Activated T-cell treated with anti-CD3 and anti-CD28 coated beads, Interleukin-2, amount 50 U/mL, for 72 hours (primary cell): ENCODE results near the gene SLC49A3. TPM values are rescaled to one million over a fixed set of nuclear protein-coding genes. Genes with fewer than 3 reads are reported as not detected.
"Not testable (repeated sequence)": the region's sequence is repeated elsewhere in the genome, so short reads cannot be mapped to it uniquely, and the experiment has no call there.

Experiments
- ATAC-seq, 2 donors: fragments of 150-1000 bp; cut with Tn5 transposase; replicated peaks in 1 of 2; 2 replicates each; pipeline ENCODE4 v1.10.0; 2021; ENCODE audit warnings: moderate library complexity in 2 of 2, mild to moderate bottlenecking in 1 of 2
- DNase-seq, 2 donors: peaks; one replicate each; pipeline ENCODE4 v3.0.0; 2021 to 2022; ENCODE audit warnings: mixed read lengths in 1 of 2
- H3K27ac Mint-ChIP-seq: one replicate; pipeline ENCODE4 v1.8.0; 2022; ENCODE audit warnings: mild to moderate bottlenecking, moderate library complexity, mixed read lengths
- H3K27me3 Mint-ChIP-seq: one replicate; pipeline ENCODE4 v1.8.0; 2022; ENCODE audit warnings: low read depth, mixed read lengths
- H3K36me3 Mint-ChIP-seq, 2 donors: one replicate each; pipeline ENCODE4 v1.8.0; 2022; ENCODE audit warnings: mixed read lengths in 2 of 2, mild to moderate bottlenecking in 1 of 2; ENCODE audit not compliant: insufficient read depth in 2 of 2
- H3K4me1 Mint-ChIP-seq: one replicate; pipeline ENCODE4 v1.8.0; 2022; ENCODE audit warnings: low read depth, mixed read lengths
- H3K4me3 Mint-ChIP-seq, 2 donors: one replicate each; pipeline ENCODE4 v1.8.0; 2022; ENCODE audit warnings: mild to moderate bottlenecking in 2 of 2, mixed read lengths in 2 of 2, moderate library complexity in 2 of 2
- H3K9me3 Mint-ChIP-seq, 2 donors: one replicate each; pipeline ENCODE4 v1.8.0; 2022; ENCODE audit warnings: mixed read lengths in 2 of 2
- total RNA-seq, 2 donors: library from RNA; stranded (reverse); gene quantifications; one replicate each; pipeline ENCODE4 v1.2.3, GENCODE V29; 2022

SLC49A3 gene
- total RNA-seq, 2 donors from 2014 or later, result 0.29 to 0.37 TPM

GRCh38 chr4:704198-704891, 15.4 kb upstream of the SLC49A3 start:
- Mint-ChIP-seq H3K4me3 (peak overlapping the region; percentile 80 to 92), H3K27ac (no peak overlapping the region), H3K9me3 (no peaks in the 10 kb centered on the region), H3K36me3 (no peaks in the 10 kb centered on the region), H3K27me3 (no peaks in the 10 kb centered on the region), H3K4me1 (peaks cover 16% of the 10 kb centered on the region)
- no peak for DNase-seq
- no peak for ATAC-seq

GRCh38 chr4:703336-704197, 14.6 kb upstream of the SLC49A3 start:
- Mint-ChIP-seq H3K27ac (no peak overlapping the region), H3K4me3 (no peak overlapping the region), H3K4me1 (peaks cover 16% of the 10 kb centered on the region), H3K9me3 (no peaks in the 10 kb centered on the region), H3K36me3 (no peaks in the 10 kb centered on the region), H3K27me3 (no peaks in the 10 kb centered on the region)
- ATAC-seq, result no peak
- DNase-seq, result no peak

DNA sequence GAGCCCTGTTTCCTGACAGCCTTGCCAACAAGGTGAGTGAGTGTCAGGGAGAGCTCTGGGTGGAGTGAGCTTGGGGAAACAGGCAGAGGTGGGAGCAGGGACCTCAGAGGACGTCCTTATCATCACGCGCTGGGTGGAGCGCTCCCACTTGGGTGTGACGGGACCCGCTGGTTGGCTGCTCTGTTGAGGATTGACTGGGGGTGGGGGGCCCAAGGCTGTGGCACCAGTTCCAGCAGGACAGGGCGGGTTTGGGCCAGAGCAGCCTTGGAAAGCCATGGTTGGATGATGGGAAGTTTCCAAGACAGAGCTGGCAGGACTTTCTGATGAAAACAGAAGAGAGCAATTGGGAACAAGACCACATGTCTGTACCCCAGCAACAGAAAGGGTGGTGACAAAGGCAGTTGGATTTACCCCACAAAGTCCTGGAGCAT, 13.7 kb upstream of the SLC49A3 start:
- Mint-ChIP-seq H3K27ac (no peak overlapping the region), H3K36me3 (no peaks in the 10 kb centered on the region), H3K4me3 (no peak overlapping the region), H3K27me3 (no peaks in the 10 kb centered on the region), H3K9me3 (no peaks in the 10 kb centered on the region), H3K4me1 (peaks cover 16% of the 10 kb centered on the region)
- ATAC-seq, result no peak
- no peak for DNase-seq

DNA sequence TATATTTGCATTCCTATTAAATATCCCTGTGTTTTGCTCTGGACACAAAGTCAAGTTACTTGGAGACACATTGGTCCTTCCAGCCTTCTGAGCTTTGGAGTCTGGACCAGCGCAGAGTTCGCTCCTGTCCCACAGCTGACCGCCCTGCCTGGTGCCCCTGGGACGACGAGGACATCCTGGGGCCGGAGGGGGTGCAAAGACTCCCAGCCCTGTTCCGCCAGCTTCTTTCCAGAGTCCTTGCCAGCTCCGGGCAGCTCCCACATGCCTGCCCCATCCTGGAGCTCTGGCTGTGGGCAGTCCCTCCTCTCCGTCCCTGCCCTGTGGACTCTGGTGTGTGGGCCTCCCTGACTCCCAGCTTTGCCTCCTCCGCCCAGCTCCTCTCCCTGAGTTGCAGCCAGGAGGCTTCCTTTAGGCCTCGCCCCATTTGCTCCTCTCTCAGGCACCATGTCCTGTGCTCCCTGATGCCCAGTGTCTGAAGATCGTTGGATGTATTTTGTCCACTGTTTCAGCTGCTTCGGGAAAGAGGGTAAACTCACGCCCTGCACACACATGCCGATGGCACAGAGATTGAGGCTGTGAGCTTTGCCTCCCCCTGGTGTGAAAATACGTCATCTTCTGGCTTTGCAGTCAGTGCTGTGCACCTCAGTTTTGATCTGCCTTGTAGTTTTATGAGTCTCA, 11.8 kb upstream of the SLC49A3 start:
- H3K9me3 Mint-ChIP-seq, result no peaks in the 10 kb centered on the region
- H3K27me3 Mint-ChIP-seq, result no peaks in the 10 kb centered on the region
- DNase-seq (no peak), ATAC-seq (no peak)
- peaks cover 16% of the 10 kb centered on the region for H3K4me1 Mint-ChIP-seq
- H3K27ac Mint-ChIP-seq, result no peak overlapping the region
- no peaks in the 10 kb centered on the region for H3K36me3 Mint-ChIP-seq
- peak overlapping the region in 1 of 2 donors; percentile 31 for H3K4me3 Mint-ChIP-seq

DNA sequence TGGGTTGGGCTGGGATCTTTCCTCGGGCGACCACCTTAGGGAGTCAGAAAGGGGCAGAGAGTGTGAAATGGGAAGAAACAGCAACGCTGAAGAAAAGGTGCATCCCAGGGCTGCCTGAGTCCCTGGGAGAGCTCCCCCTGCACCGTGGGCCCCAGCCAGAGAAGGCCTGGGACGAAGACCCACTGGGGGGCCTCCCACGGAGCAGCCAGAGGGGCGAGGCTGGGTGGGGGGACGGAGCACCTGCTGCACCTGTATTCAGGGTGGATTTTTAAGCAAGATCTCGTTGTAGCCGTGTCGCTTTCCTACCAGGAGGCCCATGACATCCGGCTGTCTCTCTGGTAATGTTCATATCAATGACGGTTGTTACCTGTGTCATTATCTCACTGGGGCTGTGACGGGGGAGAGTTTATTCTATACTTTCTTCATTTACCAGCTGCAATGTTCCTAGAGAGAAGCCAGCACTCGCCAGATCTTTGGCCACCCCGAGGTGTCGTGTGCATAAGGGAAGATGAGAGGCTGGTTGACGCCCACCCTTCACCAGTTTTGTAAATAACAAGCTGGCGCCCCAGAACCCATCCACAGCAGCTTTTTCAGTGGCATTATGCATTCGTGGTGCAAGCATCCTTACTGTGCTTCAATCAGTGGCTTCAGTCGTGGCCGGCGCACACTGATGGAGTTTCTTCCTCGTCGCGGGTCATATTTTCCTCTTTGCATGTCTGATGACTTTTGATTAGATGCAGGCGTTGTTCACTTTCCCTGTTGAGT, 11.0 kb upstream of the SLC49A3 start:
- DNase-seq (no peak), ATAC-seq (no peak)
- no peaks in the 10 kb centered on the region for H3K27me3 Mint-ChIP-seq
- peaks cover 11% of the 10 kb centered on the region for H3K4me1 Mint-ChIP-seq
- H3K4me3 Mint-ChIP-seq, result peak overlapping the region in 1 of 2 donors; percentile 58
- no peaks in the 10 kb centered on the region for H3K9me3 Mint-ChIP-seq
- no peaks in the 10 kb centered on the region for H3K36me3 Mint-ChIP-seq
- no peak overlapping the region for H3K27ac Mint-ChIP-seq

DNA sequence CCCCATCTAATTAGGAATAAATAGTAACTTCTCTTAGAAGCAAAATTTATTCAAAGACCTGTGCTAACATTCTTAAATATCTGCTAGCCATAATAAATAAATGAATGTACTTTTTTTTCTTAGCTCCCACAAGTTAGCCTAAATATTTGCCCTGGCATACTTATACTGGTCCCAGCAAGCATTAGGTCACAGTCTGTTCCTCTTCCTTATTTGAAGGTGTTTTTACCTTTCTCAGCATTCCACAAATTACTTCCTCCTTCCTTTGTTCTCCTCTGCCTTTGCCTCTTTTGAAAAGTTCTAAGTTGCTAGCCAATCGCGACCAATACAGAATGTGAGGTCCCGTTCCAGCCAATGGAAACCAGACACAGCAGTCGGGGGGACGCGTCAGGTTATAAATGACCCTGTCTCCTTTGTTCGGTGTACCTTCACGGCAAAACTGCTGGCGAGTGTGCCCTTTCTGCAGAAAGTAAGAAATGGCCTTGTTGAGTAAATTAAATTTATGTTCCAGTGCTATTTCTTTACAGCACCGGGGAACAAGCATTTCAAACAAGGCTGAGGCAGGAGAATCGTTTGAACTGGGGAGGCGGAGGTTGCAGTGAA, 5.5 kb upstream of the SLC49A3 start:
- not testable (repeated sequence) for H3K4me3 Mint-ChIP-seq, H3K36me3 Mint-ChIP-seq, H3K4me1 Mint-ChIP-seq, DNase-seq, H3K27me3 Mint-ChIP-seq, H3K9me3 Mint-ChIP-seq, H3K27ac Mint-ChIP-seq, ATAC-seq

- no peaks in the 10 kb centered on the region for H3K4me1 Mint-ChIP-seq
- H3K4me3 Mint-ChIP-seq, result no peak overlapping the region
- no peak overlapping the region for H3K27ac Mint-ChIP-seq
- H3K27me3 Mint-ChIP-seq, result peaks cover 6% of the 10 kb centered on the region
- H3K9me3 Mint-ChIP-seq, result no peaks in the 10 kb centered on the region
- ATAC-seq, result no peak
- no peak for DNase-seq
- H3K36me3 Mint-ChIP-seq, result no peaks in the 10 kb centered on the region
Measured at GRCh38 chr4:692771-693554, 4.0 kb upstream of the SLC49A3 start.

GRCh38 chr4:689723-690122, 772 bp upstream of the SLC49A3 start:
- ATAC-seq, result no peak
- H3K4me1 Mint-ChIP-seq, result no peaks in the 10 kb centered on the region
- no peaks in the 10 kb centered on the region for H3K9me3 Mint-ChIP-seq
- H3K36me3 Mint-ChIP-seq, result no peaks in the 10 kb centered on the region
- H3K27ac Mint-ChIP-seq, result no peak overlapping the region
- no peak for DNase-seq
- H3K4me3 Mint-ChIP-seq, result no peak overlapping the region
- peaks cover 11% of the 10 kb centered on the region for H3K27me3 Mint-ChIP-seq

DNA sequence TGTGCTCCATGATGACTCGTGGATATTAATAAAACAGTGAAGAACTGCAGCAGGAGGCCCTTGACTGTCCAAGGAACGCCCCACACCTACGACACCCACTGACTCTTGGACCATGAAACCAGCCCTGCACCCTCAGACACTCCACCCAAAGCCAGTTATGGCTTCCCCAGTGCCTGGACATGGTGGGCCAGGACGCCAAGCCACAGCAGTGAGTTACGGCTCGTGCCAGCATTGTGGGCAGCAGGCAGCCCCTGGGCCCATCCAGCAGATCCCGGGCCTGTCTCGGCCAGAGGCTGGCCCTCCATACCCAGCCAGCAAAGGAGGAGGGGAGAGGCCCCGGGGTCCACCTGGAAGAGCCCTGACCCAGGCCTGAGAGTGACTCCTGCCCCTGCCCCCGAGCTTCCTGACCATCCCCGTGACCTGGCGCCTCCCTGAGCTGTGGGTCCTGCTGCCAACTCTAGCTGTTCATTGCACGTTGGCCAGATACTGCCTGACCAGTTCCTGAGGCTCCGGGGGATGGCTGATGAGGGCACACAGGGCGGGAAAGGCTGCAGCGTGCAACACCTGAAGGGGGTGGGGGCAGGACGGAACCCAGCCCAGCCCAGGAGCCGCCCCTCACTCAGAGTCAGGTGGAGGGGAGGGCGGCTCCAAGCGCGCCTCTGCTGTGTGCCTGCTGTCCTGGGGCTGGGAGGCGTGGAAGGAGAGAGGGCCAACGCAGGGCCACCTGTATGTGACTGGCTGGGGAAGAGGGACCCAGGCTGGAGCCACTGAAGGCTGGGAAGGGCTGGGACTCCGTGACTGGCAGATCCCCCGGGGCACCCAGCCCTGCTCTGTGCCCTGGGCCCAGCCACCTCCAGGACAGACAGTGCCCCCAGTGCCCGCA, 739 bp downstream of the SLC49A3 start:
- ATAC-seq, result peak; percentile 3 to 10
- Mint-ChIP-seq H3K27me3 (peaks cover 11% of the 10 kb centered on the region), H3K36me3 (no peaks in the 10 kb centered on the region), H3K9me3 (no peaks in the 10 kb centered on the region), H3K27ac (no peak overlapping the region), H3K4me3 (no peak overlapping the region), H3K4me1 (no peaks in the 10 kb centered on the region)
- DNase-seq, result no peak

DNA sequence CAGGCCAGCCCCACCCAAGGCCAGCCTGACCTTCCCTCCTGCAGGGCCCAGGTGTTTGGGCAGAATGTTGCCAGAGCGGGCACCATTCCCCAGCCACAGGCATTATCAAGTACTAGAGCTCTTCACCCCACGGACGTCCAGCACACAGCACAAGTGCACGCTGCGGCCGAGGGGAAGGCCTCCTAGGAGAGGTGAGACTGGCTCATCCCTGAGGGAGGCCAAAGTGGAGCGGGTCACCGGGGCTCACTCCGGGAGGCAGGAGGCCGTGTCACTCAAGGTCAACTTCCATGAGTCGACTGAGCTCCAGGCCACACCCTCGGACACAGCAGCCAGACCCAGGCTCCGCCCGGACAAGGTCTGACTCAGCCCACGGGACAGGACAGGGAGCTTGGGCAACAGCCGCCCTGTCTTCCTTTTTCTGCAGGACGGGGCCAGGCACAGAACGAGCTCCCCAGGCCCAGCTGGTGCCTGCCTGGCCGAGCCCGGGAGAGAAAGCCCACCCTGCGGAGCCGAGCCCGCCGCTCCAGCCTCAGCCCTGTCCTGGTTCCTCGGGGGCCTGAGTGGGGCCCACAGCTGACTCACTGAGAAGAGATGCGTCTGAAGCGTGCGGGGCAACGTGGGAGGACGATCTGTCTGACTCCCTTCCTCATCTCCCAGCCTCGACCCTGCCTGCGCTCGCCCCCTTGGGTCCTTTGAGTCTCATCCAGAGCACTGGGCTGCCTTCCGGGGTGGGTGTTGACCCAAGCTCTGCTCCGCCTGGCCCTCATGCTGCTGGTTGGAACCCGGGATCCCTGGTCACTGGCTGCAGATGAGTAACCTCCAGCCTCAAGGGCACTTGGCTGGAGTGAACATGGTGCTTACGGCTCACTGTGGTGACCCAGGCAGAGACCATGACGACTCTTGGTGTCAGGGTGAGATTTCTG, 1.6 kb downstream of the SLC49A3 start:
- Mint-ChIP-seq H3K9me3 (no peaks in the 10 kb centered on the region), H3K36me3 (no peaks in the 10 kb centered on the region), H3K27ac (no peak overlapping the region), H3K4me3 (no peak overlapping the region), H3K4me1 (no peaks in the 10 kb centered on the region), H3K27me3 (peaks cover 11% of the 10 kb centered on the region)
- ATAC-seq (no peak), DNase-seq (no peak)
